NCI-H82 treated with DMSO at 0.1 percent for 48 hours (cell line): ENCODE results near the gene ANKRD36B.
"Not testable (repeated sequence)": the region's sequence is repeated elsewhere in the genome, so short reads cannot be mapped to it uniquely, and the experiment has no call there.

Source experiments
- DNase-seq: peaks from one replicate; lab custom pipeline; 2025; ENCODE audit not compliant: unreplicated experiment; lab: John Stamatoyannopoulos, UW

ANKRD36B gene

DNA sequence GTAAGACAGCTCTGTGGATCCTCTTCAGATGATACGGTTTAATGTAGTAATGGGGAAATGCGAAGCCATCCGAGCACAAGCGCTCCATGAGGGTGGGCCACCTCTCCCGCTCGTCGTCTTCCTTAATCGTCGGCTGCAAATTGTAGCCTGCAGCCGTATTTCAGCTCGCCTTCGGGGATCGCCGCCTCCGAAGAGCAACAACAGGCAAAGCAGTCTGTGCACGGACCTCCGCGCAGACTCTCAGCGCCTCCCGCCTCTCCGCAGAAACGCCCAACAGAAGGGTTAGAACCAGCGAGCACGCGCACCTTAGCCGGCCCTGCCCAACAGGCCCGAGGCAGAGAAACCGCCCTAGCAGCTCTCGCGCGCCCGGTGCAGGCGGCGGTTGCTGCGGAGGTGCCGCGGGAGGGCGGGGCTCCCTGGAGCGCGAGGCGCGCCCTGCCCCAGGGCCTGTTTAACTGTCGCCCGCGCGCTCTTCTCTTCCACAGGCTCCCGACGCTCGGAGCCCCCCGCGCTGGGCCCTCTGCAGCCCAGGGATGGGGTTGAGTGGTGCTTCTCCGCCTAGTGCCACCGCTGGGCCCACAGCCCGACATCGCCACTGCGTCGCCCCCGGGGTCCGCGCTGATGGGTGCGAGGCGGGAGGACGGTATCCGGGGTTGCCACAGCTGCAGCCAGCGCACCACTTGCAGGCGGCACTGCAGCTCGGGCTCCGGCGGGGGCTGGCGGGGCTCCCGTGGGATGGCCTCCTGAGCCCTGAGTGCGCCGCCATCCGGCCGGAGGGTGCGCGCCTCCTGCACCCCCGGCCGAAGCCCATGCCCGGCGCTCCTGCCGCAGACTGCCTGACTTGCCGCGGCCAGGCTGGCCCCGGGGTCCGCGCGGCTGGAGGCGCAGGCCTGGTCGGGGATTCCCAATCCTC lies at the start of gene ANKRD36B:
Gene ANKRD36B (minus strand): TSS at position 280 of the 913 bp plus-strand sequence. CDS start 192 bp downstream, at position 88.
- DNase-seq = not testable (repeated sequence)

DNA sequence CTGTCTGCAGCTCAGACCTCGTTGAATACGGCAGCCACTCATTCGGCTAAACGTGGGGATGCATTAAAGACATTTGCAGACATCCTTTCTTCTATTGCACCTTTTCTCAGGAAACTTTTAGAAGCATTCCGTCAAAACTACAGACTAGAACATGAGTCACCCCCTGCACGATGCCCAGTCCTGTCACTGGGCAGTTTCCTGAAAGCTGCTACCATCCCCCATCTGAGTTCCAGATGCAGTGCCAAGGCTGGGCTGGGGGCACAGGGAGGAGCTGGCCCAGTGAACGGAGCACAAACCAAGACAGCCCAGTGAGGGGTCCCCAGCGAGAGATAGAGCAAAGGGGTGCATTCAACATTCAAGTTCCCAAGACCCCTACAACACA lies 36.4 kb upstream of the ANKRD36B start:
- DNase-seq = not testable (repeated sequence)

DNA sequence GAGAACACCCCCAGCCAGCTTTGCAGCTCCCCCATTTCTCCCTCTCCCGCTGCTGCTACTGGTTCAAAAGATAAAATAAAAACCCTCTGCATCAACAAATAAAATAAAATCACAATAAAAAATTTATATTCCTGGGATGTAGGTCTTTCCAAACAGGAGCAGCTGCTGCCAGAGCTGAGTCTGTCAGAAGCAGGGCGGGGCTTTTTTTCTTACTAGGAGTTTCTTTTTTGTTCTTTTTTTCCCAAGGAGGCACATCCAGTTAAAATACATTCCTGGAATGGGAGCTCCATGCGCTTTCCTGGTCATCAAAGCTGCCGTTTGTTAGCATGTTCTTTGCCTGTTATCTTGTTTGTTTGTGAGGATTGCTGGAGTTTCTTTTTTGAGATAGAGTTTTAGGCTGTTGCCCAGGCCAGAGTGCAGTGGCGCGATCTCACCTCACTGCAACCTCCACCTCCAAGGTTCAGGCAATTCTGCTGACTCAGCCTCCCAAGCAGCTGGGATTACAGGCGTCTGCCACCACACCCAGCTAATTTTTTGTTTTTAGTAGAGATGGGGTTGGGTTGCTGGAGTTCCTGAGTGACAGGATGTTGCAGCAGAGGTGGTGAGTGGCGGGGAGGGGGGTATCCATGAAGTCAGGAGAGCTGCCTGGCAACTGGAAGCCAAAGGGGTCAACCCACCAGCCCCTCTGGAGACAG lies 35.8 kb upstream of the ANKRD36B start:
- DNase-seq = not testable (repeated sequence)

DNA sequence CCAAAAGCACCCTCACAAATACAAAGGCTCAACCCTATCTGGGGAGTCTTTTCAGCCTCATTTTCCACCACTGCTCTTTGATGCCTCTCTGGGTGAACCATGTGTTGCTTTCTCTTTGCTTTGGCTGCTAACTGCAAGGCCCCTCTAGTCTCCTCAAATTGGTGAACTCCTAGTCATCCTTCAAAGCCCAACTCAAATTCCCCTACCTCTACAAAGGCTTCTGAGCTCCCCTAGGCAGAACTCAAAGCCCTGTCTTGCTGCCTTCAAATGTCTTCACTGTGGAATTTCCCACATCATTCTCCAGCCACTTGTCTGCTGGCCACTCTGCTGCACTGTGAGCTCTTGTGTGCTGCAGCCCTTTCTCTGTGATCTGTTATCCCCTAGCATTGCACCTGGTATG lies 33.3 kb upstream of the ANKRD36B start:
- not testable (repeated sequence) for DNase-seq

DNA sequence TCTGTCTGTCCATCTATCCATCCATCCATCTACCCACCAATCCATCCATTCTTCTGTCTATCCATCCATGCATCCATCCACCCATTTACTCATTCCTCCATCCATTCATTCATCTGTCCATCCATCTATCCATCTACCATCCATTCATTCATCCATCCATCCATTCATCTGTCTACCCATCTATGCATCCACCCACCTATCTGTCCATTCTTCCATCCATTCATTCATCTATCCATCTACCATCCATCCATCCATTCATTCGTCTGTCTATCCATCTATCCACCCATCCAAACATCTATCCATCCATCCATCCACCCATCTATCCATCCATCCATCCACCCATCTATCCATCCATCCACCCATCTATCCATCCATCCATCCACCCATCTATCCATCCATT lies 30.8 kb upstream of the ANKRD36B start:
- not testable (repeated sequence) for DNase-seq

DNA sequence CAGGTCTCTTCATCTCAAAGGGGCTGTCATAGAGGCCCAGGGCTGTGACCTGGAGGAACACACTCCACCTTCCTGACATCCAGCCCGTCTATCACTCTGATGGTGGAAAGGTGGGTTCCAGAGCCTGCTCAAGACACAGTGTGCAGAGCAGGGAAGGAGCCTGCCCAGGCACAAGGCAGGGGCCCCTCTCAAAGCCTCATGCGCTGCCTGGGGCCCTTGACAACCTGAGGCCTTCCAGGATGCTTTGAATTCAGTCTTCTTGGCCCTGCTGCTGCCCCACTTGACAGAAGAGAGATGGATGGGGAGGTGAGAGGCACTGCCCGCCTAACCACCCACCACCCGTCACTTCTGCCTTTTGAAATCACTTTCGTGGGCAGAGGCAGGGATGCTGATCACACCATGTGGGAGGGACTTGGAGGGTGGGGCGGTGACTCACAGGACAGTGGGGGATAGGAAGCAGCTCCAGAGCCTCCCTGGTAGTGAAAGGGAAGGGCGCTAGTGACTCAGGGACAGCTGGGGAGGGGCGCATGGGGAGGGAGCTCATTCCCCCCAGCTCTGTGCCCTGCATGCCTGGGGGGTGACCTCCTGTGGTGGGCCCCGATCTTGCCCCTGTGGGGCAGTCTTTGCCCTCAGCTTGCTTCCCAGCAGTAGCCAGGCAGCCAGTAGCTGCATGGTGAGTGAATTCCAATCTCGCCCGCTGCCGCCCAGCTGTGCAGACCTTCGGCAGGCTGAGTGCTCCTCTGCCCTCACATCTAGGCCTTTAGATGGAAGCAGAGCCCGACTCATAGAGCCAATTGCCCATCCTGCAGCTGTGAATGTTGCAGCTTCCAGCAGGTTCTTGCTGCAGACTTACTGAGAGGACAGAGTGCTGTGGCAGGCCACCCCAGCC lies 29.5 kb upstream of the ANKRD36B start:
- not testable (repeated sequence) for DNase-seq

DNA sequence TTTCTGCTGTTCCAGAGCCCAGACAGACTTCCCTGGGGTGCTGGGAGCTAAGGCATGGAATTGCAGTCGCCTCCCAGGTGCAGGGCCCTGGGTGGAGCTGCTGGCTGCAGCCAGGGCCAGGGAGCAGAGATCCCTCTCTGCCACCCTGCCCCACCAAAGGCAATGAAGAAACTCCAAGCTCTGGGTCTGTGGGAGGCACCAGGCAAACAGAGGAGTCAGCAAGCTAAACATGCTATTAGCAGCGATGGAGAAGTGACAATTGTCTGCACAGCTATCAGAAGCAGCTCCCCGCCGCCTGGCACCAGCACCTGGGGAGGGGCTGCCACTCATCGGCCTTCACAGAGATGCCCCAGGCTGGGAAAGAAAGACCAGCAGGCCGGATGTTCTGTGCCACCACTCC lies 28.2 kb upstream of the ANKRD36B start:
- DNase-seq = no peak

DNA sequence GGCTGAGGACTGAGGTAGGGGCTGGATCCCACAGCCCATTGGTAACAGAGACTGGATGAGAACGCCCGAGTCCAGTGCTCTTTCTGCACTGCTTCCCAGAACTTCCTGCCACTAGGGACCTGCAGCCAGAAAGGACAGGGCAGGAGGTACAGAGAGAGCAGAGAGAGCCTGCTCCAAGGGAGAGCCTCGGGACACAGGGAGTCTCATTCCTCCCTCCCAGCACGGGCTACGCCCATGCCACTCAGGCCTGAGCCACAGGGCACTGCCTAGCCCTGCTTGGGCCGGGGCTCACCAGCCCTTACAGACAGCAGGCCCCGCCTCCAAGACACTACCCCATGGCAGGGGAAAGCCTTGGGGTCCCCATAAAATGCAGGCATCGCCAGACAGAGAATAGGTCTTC lies 26.1 kb upstream of the ANKRD36B start:
- DNase-seq = not testable (repeated sequence)

DNA sequence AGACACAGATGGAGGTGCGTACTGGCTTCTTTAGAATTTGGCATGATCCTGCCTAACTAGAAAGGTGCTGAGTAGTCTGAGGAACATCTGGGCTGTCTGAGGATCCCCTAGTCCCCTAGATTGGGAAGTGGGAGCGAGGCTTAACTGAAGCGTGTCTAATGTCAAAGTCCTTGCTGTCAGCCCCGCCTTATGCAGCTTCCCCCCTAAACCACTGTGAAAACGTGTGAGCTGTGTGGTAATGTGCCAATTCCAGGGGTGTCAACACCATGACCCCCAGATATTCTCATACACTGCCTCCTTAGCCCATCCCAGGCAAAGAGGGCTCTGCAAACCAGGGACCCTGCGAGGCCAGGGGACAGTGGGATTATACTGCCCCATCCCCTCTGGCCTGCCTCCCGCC lies 22.2 kb upstream of the ANKRD36B start:
- DNase-seq = not testable (repeated sequence)

DNA sequence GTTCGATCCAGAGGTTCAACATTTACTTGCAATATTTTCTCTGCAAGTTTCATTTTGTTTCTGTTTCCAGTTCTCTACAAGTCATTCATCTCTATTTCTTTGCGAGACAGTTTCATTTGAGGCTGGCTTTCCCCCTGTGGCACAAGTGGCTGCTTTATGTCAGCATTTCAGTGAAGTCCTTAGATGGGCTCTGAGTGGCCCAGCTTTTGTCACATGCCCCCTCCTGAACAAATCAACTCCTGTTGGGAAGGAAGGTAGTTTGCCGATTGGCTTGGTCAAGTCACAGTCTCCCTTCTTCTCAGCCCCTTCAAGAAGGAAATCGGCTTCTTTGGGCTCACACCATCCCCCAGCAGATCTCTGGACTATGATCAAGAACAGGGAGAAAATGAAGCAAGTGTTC lies 19.1 kb upstream of the ANKRD36B start:
- not testable (repeated sequence) for DNase-seq

DNA sequence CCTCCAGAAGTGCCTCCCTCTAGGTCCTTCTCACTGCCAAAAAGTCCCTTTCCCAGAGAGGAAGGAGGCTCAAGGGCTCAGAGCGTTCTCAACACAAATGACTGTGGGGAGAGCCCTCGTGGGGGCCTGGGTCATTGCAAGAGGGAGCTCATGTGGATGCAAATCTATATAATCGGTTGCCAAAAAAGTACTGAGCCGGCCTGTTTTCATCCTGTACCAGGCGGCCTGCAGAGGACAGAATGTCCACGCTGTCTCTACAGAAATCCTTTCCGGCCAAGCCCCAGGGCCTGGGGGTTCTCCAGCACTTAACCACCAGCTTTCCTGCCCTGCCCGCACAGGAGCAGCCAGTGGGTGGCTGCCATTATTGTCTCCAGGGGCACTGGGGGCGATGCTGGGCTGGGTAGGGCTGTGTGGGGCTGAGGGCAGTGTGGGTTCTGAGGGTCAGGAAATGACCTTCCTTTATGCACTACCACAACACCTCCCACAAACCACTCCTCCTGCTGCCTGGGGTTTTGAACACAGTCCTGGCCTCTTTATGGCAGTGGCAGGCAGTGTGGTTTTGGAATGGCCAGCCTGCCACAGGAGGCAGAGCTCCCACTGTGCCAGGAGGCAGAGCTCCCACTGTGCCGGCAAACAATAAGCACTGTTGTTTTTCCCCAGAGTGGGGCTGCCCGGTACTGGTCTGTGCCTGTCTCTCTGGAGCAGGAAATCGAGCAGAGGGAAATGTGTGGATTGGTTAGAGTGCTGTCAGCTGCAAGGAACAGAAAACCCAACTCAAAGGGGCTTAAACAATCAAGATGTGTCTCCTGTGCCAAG lies 16.1 kb upstream of the ANKRD36B start:
- DNase-seq = not testable (repeated sequence)

DNA sequence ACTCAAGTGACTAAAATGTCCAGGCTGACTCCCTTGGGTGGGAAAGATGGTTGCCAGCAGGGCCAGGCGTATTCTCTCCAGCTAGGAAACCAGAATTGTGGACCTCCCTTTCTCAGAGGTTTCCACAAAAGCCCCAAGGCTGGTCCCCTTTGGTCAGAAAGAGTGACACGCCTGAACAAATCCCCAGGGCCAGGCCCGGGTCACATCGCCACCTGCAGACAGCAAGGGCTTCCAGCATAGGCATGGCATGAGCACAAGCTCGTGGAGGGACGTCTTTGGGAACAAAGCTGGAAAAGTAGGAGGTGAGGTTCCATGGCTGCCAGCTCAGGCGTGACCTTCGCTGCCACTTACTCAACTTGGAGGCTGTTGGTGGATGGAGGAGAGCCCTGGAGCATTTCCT lies 15.4 kb upstream of the ANKRD36B start:
- not testable (repeated sequence) for DNase-seq

DNA sequence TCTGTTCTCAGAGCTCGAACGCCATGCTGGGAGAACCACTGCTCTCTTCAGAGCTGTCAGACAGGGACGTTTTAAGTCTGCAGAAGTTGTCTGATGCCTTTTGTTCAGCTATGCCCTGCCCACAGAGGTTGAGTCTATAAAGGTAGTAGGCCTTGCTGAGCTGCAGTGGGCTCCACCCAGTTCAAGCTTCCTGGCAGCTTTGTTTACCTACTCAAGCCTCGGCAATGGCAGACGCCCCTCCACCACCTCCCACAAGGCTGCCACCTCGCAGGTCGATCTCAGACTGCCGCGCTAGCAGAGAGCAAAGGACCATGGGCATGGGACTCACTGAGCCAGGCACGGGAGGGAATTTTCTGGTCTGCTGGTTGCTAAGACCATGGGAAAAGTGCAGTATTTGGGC lies 11.9 kb upstream of the ANKRD36B start:
- not testable (repeated sequence) for DNase-seq

DNA sequence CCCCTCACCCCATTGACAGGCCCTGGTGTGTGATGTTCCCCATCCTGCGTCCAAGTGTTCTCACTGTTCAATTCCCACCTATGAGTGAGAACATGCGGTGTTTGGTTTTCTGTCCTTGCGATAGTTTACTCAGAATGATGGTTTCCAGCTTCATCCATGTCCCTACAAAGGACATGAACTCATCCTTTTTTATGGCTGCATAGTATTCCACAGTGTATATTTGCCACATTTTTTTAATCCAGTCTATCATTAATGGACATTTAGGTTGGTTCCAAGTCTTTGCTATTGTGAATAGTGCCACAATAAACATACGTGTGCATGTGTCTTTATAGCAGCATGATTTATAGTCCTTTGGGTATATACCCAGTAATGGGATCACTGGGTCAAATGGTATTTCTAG lies 6.5 kb upstream of the ANKRD36B start:
- not testable (repeated sequence) for DNase-seq

DNA sequence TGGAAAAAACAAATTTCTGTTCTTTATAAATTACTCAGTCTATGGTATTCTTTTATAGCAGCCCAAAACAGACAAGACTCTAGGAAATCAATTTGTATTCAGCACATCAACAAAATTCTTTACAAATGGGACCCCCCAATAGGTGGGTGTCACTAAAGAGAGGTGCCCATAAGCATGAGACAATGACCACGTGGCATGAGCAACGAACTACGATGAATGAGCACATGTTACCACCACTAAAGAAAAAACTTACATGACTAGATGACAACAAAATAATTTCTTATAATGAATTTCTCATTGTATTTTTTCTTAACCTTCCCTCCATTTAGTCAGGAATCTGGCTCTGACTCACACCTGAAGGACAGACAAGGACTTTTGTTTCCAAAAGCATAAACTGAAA lies 3.8 kb upstream of the ANKRD36B start:
- DNase-seq = not testable (repeated sequence)

DNA sequence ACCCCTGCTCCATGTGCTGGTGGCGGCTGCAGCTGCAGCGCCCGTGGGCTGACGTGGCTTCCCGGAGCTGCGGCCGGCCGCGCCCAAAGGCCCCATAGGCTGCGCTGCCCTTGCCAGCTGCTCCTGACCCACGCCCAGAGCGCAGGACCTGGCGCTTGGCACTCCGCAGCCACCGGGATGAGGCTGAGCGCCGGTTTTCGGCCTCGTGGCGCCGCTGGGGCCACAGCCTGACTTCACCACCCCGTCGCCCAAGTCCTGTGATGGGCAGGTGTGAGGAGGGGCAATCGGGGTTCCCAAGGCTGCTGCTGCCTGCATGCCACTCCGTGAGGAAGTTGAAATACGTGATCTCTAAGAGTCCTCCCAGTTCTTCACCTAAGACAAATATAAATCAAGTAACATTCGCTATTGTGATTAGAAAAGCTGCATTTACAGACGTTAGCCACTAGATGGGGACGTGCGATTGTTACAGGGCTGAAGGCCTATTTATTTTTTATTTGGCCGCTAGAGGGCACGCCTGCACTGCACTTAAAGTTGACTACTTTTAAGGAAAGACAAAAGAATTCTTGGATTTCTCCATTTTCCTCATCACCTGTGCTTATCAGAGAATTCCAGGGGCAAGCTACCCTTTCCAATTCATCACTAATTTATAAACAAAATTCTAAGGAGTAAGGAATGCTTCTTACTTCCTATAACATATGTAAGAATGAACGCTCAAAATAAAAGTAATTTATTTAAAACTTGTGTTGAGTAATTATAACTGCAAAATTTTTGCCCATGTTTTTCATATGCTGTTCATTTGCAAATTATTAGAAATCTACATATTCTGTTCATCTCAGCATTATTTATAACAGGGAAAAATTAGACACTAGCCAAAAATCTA lies 1.1 kb upstream of the ANKRD36B start:
- DNase-seq = not testable (repeated sequence)

DNA sequence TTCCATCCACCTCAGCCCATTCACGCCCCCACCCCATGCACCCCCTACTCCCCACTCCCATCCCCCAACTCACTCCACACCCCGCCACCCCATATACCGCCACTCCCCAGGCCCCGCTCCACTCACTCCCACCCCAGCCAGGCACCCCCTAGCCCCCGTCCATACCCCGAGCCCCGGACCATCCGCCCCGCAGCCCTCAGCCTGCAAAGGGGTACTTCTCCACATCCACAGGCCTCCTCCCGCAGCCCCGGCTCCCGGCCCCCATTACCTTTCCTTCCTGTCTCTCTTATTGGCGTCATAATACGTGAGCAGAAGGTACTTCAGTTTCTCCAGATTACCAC lies 450 bp downstream of the ANKRD36B start:
- not testable (repeated sequence) for DNase-seq

DNA sequence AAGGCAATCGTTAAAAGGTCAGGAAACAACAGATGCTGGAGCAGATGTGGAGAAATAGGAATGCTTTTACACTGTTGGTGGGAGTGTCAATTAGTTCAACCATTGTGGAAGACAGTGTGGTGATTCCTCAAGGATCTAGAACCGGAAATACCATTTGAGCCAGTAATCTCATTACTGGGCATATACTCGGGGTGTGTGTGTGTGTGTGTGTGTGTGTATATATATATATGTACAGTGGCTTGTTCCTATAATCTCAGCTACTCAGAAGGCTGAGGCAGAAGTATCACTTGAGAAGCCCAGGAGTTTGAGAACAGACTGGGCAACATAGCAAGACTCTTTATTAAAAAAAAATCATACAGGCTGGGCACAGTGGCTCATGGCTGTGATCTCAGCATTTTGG lies 24.0 kb downstream of the ANKRD36B start:
- not testable (repeated sequence) for DNase-seq

DNA sequence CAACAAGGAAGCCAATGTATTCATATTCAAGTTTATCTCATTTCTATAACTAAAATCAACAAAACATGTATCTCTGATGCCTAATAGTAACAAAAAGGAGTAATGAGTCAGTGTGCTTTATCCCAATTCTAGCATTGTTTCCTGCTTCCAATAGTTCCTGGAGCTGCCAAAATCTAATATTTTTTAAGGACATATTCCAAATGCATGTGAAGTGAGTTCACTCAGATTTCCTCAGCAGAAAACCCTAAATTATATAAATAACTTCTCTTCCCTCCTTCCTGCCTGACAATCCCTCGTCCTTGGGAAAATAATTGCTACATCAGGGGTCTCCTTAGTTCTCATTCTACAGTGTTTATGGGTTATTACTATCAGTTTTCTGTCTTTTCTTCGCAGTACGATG lies 37.3 kb downstream of the ANKRD36B start:
- not testable (repeated sequence) for DNase-seq
